HG03460 (cell line): ENCODE results near the gene UBR1.
"Not testable (repeated sequence)": the region's sequence is repeated elsewhere in the genome, so short reads cannot be mapped to it uniquely, and the experiment has no call there.

ENCODE experiments used
- ATAC-seq: cut with Tn5 transposase; IDR thresholded peaks from one replicate; pipeline ENCODE4 v1.9.1; 2021; ENCODE audit not compliant: unreplicated experiment

UBR1 gene

DNA sequence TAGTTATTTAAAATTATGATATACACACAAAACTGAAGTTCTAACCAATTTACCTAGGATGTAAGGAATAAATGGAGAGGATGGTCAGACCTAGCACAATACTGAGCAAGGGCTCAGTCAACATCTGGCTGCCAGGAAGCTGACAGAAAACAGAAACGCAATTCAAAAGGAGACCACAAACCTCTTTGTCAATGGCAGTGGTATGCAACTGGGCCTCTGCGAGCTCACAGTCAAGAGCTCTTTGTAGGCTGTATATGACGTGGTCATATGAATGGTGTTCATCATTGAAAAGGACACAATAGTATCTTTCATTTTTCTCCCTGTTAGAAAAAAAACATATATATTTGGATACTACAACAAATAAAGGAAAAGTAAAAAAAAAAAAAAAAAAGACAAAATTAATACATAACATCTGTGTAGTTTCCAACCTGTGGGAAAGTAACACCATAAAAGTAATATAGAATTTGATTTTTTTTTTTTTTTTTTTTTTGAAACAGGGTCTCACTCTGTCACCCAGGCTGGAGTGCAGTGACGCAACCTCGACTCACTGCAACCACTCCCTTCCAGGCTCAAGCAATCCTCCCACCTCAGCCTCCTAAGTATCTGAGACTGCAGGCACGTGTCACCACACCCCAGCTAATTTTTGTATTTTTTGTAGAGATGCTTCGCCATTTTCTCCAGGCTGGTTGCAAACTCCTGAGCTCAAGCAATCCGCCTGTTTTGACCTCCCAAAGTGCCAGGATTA is 37.9 kb downstream of the UBR1 start:
- ATAC-seq = no peak

GRCh38 chr15:43056696-43057095 is 49.1 kb downstream of the UBR1 start:
- no peak for ATAC-seq

DNA sequence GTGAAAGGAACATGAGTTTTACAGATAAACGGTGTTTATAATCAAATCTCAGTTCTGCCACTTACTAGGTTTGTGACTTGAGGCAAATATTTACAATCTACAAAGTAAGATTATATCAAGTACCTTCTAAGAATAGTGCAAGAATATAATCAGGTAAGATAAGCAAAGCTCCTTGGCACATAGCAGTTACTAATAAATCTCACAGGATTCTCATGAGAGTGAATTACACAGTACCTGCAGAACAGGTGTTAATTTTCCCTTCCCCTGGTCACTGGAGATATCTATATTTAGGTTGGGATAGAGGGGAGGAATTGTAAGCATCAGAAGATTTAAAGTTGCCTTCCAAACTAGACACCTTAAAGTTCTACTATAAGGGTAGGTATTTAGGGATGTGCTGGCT is 53.0 kb downstream of the UBR1 start:
- no peak for ATAC-seq

DNA sequence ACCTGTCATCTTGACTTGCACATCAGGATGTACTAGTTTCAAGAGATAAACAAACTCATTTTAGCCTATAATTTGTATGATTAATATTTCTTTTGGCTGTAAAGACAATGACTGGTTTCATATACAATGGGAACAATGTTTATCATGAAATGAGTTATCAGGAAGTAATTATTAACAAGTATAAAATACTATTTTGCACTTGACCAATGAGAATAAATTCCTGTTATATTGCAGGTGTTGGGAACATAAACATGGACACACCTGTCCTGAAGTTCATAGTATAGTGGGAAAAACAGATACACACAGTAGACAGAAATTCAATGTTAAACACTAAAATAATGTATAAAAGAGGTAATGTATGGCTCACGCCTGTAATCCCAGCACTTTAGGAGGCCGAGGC is 56.9 kb downstream of the UBR1 start:
- no peak for ATAC-seq

GRCh38 chr15:43046484-43046883 is 59.4 kb downstream of the UBR1 start:
- ATAC-seq = no peak

DNA sequence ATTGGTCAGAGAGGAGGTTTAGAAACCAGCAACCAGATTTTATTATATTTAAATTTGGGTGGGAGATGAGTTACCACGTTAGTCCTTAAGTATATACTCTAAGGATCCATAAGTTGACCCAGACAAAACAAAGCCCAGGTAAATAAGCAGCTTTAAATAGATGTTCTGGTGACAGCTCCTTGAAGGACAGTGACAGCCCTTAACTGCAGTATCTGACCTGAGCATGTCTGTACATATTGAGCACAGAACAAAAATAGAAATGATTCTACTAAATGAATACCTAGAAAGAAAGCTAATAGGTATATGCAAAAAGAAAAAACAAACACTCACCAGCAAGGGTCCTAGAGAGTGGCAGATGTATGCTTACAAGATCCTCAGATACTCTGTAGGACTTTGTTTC is 63.0 kb downstream of the UBR1 start:
- ATAC-seq = no peak

DNA sequence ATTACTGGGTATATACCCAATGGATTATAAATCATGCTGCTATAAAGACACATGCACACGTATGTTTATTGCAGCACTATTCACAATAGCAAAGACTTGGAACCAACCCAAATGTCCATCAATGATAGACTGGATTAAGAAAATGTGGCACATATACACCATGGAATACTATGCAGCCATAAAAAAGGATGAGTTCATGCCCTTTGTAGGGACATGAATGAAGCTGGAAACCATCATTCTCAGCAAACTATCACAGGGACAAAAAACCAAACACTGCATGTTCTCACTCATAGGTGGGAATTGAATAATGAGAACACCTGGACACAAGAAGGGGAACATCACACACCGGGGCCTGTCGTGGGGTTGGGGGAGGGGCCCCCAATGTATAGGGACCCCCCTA is 64.8 kb downstream of the UBR1 start:
- ATAC-seq = not testable (repeated sequence)

DNA sequence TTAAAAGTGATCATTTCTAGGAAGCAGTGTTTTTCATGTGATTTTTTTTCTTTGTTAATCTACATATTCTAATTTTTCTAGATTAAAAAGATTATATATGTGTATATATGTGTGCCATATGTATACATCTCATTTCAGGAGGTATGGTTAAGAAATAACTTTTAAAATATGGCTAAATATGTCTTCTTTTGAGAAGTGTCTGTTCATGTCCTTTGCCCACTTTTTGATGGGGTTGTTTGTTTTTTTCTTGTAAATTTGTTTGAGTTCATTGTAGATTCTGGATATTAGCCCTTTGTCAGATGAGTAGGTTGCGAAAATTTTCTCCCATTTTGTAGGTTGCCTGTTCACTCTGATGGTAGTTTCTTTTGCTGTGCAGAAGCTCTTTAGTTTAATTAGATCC is 70.6 kb downstream of the UBR1 start:
- ATAC-seq = not testable (repeated sequence)

DNA sequence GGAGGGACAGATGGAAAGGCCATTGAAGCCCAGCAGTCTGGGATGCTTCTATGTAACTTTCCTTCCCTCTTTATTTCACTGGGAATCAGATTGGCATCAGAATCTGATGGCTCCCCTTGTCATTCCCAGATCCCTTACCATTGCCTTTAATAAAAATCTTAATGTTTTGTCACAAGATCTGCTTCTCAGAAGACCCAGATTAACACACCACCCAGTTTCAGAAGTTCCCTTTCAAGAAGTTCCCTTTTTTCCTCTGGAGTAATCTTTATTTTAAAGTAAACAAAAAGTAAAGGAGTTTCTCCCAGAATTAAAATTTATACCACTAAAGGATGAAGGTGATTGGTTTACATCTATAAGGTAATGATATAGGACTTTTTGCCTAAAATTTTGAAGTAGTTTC is 76.4 kb downstream of the UBR1 start:
- no peak for ATAC-seq

DNA sequence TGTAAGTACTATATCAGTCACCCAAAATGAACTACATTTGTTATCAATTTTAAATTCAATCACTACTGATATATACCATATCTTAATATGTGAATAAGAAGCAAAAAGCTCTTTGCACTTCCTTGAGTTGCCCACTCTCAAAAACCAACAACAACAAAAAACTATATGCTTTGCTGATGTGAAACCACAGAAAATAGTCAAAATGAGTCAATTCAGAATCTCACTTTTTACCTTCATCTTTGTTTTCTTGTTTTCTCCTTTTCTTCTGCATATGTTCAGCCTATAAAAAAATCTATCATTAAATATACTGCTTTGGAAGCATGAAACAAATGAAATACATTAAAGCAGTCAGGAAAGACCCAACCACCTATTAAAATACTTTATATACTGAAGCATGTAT is 80.7 kb downstream of the UBR1 start:
- ATAC-seq = no peak

DNA sequence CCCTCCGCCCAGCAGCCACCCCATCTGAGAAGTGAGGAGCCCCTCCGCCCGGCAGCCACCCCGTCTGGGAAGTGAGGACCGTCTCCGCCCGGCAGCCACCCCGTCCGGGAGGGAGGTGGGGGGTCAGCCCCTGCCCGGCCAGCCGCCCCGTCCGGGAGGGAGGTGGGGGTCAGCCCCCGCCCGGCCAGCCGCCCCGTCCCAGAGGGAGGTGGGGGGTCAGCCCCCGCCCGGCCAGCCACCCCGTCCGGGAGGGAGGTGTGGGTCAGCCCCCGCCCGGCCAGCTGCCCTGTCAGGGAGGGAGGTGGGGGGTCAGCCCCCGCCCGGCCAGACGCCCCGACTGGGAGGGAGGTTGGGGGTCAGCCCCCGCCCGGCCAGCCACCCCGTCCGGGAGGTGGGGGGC is 91.2 kb downstream of the UBR1 start:
- not testable (repeated sequence) for ATAC-seq

GRCh38 chr15:43009206-43009605 is 96.6 kb downstream of the UBR1 start:
- ATAC-seq = no peak

DNA sequence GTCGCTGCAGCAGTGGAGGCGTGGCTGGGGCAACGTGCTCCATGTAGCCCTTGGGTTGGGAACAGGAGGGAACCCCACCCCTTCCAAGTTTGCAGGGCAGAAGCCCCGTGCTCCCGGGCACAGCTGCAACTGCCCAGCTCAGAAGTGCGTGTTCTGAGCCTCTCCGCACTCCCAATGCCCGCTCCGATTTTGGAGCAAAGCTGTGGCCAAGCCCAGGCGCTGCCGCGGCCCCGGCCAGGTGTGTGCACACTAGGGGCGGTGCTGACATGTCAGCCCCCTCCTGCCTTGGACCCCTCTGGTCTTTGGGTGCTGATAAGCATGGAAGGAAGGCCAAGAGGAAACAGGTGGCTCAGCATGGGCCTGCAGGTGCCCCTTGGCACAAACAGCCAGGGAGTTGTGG is 97.7 kb downstream of the UBR1 start:
- ATAC-seq = no peak

DNA sequence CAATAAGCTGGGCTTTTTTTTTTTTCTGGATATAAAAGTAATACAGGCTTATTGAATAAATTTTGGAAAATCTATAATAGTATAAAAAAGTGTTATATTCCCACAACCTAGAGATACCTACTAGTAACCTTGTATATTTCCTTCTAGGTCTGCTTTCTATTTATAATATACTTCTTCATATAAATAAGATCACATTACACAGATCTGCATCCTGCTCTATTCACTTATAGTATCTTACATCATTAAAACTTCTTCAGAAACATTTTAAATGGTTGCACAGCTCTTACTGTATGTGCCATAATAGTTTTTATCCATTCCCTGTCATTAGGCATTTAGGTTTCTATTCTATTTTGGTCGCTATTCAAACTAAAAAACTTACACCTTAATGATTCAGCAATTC is 98.3 kb downstream of the UBR1 start:
- ATAC-seq = no peak

DNA sequence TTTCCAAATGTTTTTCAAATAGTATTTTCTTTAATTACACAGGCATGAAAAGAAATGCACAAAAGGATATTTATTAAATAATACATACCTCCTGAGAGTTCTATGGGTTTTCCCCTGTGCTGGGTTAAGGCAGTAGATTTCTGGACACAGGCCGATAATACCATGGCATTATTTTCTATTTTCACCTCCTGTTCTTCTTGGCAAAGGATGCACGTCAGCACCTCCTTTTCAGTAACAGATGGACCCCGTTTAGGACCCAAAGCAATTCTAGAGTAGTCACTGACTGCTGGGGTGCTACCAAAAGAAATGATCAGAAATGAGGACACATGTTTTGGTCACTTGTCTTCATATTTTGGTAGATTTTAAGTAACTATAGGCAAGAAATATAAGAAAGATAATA is 98.8 kb downstream of the UBR1 start:
- no peak for ATAC-seq

DNA sequence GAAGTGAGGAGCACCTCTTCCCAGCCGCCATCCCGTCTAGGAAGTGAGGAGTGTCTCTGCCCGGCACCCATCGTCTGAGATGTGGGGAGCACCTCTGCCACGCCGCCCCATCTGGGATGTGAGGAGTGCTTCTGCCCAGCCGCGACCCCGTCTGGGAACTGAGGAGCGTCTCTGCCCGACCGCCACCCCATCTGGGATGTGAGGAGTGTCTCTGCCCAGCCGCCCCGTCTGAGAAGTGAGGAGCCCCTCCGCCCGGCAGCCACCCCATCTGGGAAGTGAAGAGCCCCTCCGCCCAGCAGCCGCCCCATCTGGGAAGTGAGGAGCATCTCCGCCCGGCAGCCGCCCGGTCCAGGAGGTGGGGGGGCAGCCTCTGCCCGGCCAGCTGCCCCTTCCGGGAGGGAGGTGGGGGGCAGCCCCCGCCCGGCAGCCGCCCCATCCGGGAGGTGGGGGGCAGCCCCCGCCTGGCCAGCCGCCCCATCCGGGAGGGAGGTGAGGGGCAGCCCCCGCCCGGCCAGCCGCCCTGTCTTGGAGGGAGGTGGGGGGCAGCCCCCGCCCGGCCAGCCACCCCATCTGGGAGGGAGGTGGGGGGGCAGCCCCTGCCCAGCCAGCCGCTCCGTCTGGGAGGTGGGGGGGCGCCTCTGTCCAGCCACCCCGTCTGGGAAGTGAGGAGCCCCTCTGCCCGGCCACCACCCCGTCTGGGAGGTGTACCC is 100.8 kb downstream of the UBR1 start:
- not testable (repeated sequence) for ATAC-seq

DNA sequence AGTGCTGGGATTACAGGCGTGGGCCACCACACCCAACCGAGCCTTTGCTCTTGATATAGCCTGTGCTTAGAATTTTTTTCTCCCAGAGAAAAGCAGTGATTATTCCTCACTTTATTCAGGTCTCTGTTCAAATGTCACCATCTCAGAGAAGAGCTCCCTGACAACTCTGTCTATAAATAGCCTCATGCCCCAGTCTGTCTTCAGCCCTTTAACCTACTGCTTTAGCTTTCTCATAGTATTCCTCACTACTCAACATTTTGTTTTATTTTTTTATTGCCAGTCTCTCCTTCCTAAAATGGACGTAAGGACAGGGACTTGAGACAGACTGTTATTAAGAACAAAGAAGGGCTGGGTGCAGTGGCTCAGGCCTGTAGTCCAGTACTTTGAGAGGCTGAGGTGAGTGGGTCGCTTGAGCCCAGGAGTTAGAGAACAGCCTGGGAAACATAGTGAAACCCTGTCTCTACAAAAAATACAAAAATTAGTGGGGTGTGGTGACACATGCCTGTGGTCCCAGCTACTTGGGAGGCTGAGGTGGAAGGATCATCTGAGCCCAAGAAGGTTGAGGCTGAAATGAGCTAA is 106.5 kb downstream of the UBR1 start:
- no peak for ATAC-seq

DNA sequence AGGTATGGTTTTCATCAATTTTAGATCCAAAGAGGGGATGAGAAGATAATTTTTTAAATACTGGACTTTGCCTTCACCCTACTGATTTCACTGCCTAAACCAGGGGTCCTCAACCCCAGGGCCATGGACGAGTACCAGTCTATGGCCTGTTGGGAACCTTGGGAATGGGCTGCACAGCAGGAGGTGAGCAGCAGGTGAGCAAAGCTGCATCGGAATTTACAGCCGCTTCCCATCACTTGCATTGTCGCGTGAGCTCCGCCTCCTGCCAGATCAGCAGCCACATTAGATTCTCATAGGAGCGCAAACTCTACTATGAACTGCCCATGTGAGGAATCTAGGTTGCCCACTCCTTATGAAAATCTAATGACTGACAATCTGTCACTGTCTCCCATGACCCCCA is 109.0 kb downstream of the UBR1 start:
- ATAC-seq = no peak

DNA sequence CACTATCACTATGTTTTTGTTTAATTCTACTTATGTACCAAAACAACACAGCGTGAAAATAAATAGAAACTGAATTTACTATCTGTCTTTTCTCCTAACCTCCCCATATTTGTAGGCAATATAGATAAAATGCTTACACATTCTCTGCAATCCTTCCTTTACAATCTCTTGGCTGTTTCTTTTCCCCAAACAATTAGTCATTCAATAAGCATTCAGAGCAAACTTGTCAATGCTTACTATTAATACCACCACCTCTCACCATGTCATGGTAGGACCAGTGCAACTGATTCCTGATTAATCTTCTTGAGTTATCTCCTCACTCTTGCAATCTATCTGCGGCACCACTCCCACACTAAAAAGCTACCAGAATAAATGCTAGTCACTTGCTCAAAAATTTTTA is 111.3 kb downstream of the UBR1 start:
- no peak for ATAC-seq

- no peak for ATAC-seq
Observed at GRCh38 chr15:42992626-42993025, 113.2 kb downstream of the UBR1 start.

- ATAC-seq = no peak
Observed at GRCh38 chr15:42986693-42987342, 119.0 kb downstream of the UBR1 start.

GRCh38 chr15:42984493-42985034 is 121.3 kb downstream of the UBR1 start:
- ATAC-seq = no peak
